Lower leg skin (tissue), 3 donors: Measurements from ENCODE around the gene OGFOD2.

Source experiments
- POLR2A ChIP-seq, 2 donors: fragments of 450-650 bp; IDR thresholded peaks; one replicate each; pipeline ENCODE4 v1.6.1; 2016 to 2017; ENCODE audit warnings: antibody characterized with exemption in 2 of 2, mild to moderate bottlenecking in 1 of 2, moderate library complexity in 1 of 2
- TF ChIP-seq, protein P1 (sequence below), 3 donors: fragments of 450-650 bp; IDR thresholded peaks; one replicate each; pipeline ENCODE4 v1.5.1; 2016; ENCODE audit warnings: antibody characterized with exemption in 3 of 3, mild to moderate bottlenecking in 3 of 3, moderate library complexity in 2 of 3

DNA sequence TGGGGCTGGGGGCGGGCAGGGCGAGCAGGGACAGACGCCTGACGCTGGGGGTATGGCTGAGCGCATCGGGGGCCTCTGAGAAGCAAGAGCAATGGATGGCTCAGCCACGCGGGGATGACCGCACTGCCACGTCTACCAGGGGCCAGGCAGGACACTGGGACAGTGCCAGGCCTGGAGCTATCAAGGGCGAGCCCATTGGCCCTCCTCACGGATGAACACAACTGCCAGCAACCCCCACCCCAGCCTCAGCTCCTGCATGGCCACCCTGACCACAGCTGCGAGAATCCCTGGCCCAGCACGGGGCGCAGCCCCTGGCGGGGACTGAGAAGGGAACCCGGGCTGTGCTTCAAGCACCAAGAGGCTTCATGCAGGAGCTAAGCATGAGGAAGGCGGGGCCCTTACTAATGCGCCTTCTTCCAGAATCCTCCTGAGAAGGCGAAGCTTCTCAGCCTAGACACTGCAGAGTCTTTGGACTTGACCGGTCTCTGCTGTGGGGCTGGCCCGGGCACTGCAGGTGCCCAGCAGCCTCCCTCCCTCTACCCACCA lies 14.9 kb downstream of the OGFOD2 start:
- TF ChIP-seq, protein P1, sequence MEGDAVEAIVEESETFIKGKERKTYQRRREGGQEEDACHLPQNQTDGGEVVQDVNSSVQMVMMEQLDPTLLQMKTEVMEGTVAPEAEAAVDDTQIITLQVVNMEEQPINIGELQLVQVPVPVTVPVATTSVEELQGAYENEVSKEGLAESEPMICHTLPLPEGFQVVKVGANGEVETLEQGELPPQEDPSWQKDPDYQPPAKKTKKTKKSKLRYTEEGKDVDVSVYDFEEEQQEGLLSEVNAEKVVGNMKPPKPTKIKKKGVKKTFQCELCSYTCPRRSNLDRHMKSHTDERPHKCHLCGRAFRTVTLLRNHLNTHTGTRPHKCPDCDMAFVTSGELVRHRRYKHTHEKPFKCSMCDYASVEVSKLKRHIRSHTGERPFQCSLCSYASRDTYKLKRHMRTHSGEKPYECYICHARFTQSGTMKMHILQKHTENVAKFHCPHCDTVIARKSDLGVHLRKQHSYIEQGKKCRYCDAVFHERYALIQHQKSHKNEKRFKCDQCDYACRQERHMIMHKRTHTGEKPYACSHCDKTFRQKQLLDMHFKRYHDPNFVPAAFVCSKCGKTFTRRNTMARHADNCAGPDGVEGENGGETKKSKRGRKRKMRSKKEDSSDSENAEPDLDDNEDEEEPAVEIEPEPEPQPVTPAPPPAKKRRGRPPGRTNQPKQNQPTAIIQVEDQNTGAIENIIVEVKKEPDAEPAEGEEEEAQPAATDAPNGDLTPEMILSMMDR (IDR thresholded peaks at IDR 0.05), result no peak
- no peak for TF ChIP-seq POLR2A (IDR thresholded peaks at IDR 0.05)
